WTC11 (cell line): ENCODE measurements around the gene CARS2. TPM values are rescaled to one million over a fixed set of nuclear protein-coding genes. Genes with fewer than 3 reads are reported as not detected.

Experiments used
- ATAC-seq: fragments of 200-7000 bp; cut with Tn5 transposase; 2 replicates; pipeline ENCODE4 v1.10.0; 2021; ENCODE audit warnings: mild to moderate bottlenecking, moderate library complexity
- CTCF ChIA-PET: fragments of 300-600 bp; sonication (Branson Sonifier 250); formaldehyde crosslinking; loops from one replicate; lab custom pipeline; 2021; ENCODE audit warnings: antibody characterized with exemption; lab: Charles Lee
- POLR2A ChIA-PET: fragments of 350-600 bp; sonication (Branson Sonifier 250); formaldehyde crosslinking; loops from one replicate; lab custom pipeline; 2021; ENCODE audit warnings: antibody characterized with exemption; lab: Charles Lee
- DNase-seq: peaks from one replicate; pipeline ENCODE4 v3.0.0; 2021; ENCODE audit warnings: low spot score
- H3K27ac Mint-ChIP-seq: 2 replicates; pipeline ENCODE4 v1.8.0; 2021; ENCODE audit warnings: mixed read lengths
- H3K27me3 Mint-ChIP-seq: 2 replicates; pipeline ENCODE4 v1.8.0; 2021; ENCODE audit warnings: low read depth, mild to moderate bottlenecking, moderate library complexity, mixed read lengths
- H3K36me3 Mint-ChIP-seq: 2 replicates; pipeline ENCODE4 v1.8.0; 2021; ENCODE audit warnings: mixed read lengths
- H3K4me1 Mint-ChIP-seq: 2 replicates; pipeline ENCODE4 v1.8.0; 2022; ENCODE audit warnings: mixed read lengths
- H3K4me3 Mint-ChIP-seq: 2 replicates; pipeline ENCODE4 v1.8.0; 2021; ENCODE audit warnings: mild to moderate bottlenecking, moderate library complexity, mixed read lengths
- H3K9me3 Mint-ChIP-seq: 2 replicates; pipeline ENCODE4 v1.8.0; 2021; ENCODE audit warnings: mixed read lengths
- ARID4B ChIP-seq: sonication (generic); formaldehyde crosslinking; IDR thresholded peaks from 2 replicates; pipeline ENCODE4 v1.8.0; 2023; ENCODE audit warnings: missing genetic modification reagents, mild to moderate bottlenecking, borderline replicate concordance
- ATF2 ChIP-seq: sonication (generic); formaldehyde crosslinking; IDR thresholded peaks from 2 replicates; pipeline ENCODE4 v1.8.1; 2022; ENCODE audit warnings: low read depth, missing genetic modification reagents, borderline replicate concordance
- CBFB ChIP-seq: sonication (generic); formaldehyde crosslinking; IDR thresholded peaks from 2 replicates; pipeline ENCODE4 v1.8.1; 2022; ENCODE audit warnings: mild to moderate bottlenecking, low read depth, missing genetic modification reagents
- ESRRA ChIP-seq: sonication (generic); formaldehyde crosslinking; IDR thresholded peaks from 2 replicates; pipeline ENCODE4 v1.8.1; 2022; ENCODE audit warnings: mild to moderate bottlenecking, missing genetic modification reagents, borderline replicate concordance
- JAZF1 ChIP-seq: fragments of 250-450 bp; sonication (Bioruptor Pico); IDR thresholded peaks from 2 replicates; pipeline ENCODE4 v1.9.0; 2021; ENCODE audit warnings: moderate library complexity, mild to moderate bottlenecking, inconsistent platforms
- PRDM15 ChIP-seq: sonication (generic); formaldehyde crosslinking; IDR thresholded peaks from 2 replicates; pipeline ENCODE4 v1.8.0; 2022; ENCODE audit warnings: missing genetic modification reagents
- PRRX2 ChIP-seq: fragments of 250-450 bp; sonication (Bioruptor Pico); IDR thresholded peaks from 2 replicates; pipeline ENCODE4 v1.8.0; 2021; ENCODE audit warnings: mild to moderate bottlenecking
- RELA ChIP-seq: sonication (generic); formaldehyde crosslinking; IDR thresholded peaks from 2 replicates; pipeline ENCODE4 v1.8.1; 2022; ENCODE audit warnings: missing genetic modification reagents, mild to moderate bottlenecking, borderline replicate concordance
- TCF7 ChIP-seq: sonication (generic); formaldehyde crosslinking; IDR thresholded peaks from 2 replicates; pipeline ENCODE4 v1.8.0; 2022; ENCODE audit warnings: mild to moderate bottlenecking, low read depth, missing genetic modification reagents, moderate library complexity
- TP53 ChIP-seq: sonication (generic); formaldehyde crosslinking; IDR thresholded peaks from 2 replicates; pipeline ENCODE4 v1.8.1; 2023; ENCODE audit warnings: mild to moderate bottlenecking, missing genetic modification reagents
- USF1 ChIP-seq: sonication (generic); formaldehyde crosslinking; IDR thresholded peaks from 2 replicates; pipeline ENCODE4 v1.8.0; 2022; ENCODE audit warnings: mild to moderate bottlenecking, missing genetic modification reagents
- ZNF138 ChIP-seq: sonication (generic); formaldehyde crosslinking; conservative IDR thresholded peaks from 2 replicates; pipeline ENCODE4 v1.8.1; 2022; ENCODE audit warnings: mild to moderate bottlenecking, moderate library complexity, missing genetic modification reagents
- ZNF317 ChIP-seq: sonication (generic); formaldehyde crosslinking; IDR thresholded peaks from 2 replicates; pipeline ENCODE4 v1.8.1; 2023; ENCODE audit warnings: low read depth, mild to moderate bottlenecking, moderate library complexity, missing genetic modification reagents, borderline replicate concordance
- ZSCAN18 ChIP-seq: fragments of 250-450 bp; sonication (Bioruptor Pico); IDR thresholded peaks from 2 replicates; pipeline ENCODE4 v2.1.2; 2022; ENCODE audit warnings: mild to moderate bottlenecking, moderate library complexity
- total RNA-seq: library from RNA; stranded (reverse); gene quantifications from 3 replicates; pipeline ENCODE4 v1.2.3, GENCODE V29; 2021
- TF ChIP-seq, protein P1 (sequence below): sonication (generic); formaldehyde crosslinking; IDR thresholded peaks from 2 replicates; pipeline ENCODE4 v1.8.0; 2023; ENCODE audit warnings: mild to moderate bottlenecking, missing genetic modification reagents

CARS2 gene
- total RNA-seq, 1 experiment from 2014 or later, result 39.9 TPM

GRCh38 chr13:110617321-110618072 is 88.4 kb downstream of the CARS2 start (continued):
- TF ChIP-seq CBFB (no peak), ATF2 (CRISPR knock-in tag) (no peak), JAZF1 (CRISPR knock-in tag) (no peak)
- TF ChIP-seq, all 79 proteins: peak for 0

GRCh38 chr13:110616103-110617101 is 89.5 kb downstream of the CARS2 start:
- Mint-ChIP-seq H3K4me1 (peaks cover 29% of the 10 kb centered on the region), H3K27ac (peak overlapping the region; percentile 81)
- ATAC-seq (peak; percentile 9), DNase-seq (peak; percentile 31)
- TF ChIP-seq RELA (CRISPR knock-in tag) (no peak), PRDM15 (no peak), ARID4B (CRISPR knock-in tag) (no peak), PRRX2 (CRISPR knock-in tag) (no peak), TP53 (CRISPR knock-in tag) (no peak), TCF7 (CRISPR knock-in tag) (0 out of 2 replicates have a peak, but pooled peaks have one; percentile 11), ZSCAN18 (no peak), ZNF317 (CRISPR knock-in tag) (no peak), ESRRA (0 out of 2 replicates have a peak, but pooled peaks have one; percentile 2), USF1 (CRISPR knock-in tag) (no peak), ZNF138 (no peak)
- TF ChIP-seq, protein P1, sequence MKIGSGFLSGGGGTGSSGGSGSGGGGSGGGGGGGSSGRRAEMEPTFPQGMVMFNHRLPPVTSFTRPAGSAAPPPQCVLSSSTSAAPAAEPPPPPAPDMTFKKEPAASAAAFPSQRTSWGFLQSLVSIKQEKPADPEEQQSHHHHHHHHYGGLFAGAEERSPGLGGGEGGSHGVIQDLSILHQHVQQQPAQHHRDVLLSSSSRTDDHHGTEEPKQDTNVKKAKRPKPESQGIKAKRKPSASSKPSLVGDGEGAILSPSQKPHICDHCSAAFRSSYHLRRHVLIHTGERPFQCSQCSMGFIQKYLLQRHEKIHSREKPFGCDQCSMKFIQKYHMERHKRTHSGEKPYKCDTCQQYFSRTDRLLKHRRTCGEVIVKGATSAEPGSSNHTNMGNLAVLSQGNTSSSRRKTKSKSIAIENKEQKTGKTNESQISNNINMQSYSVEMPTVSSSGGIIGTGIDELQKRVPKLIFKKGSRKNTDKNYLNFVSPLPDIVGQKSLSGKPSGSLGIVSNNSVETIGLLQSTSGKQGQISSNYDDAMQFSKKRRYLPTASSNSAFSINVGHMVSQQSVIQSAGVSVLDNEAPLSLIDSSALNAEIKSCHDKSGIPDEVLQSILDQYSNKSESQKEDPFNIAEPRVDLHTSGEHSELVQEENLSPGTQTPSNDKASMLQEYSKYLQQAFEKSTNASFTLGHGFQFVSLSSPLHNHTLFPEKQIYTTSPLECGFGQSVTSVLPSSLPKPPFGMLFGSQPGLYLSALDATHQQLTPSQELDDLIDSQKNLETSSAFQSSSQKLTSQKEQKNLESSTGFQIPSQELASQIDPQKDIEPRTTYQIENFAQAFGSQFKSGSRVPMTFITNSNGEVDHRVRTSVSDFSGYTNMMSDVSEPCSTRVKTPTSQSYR, result no peak
- TF ChIP-seq, all 79 proteins: peak for 2
- peaks cover 11% of the 10 kb centered on the region for H3K9me3 Mint-ChIP-seq
- peak overlapping the region; percentile 78 for H3K4me3 Mint-ChIP-seq
- peaks cover 23% of the 10 kb centered on the region for H3K27me3 Mint-ChIP-seq
- H3K36me3 Mint-ChIP-seq, result peaks cover 2% of the 10 kb centered on the region; the same call in 1 of the 2 replicates
- CTCF ChIA-PET, result interaction anchor here (1.0 to 1.4 kb wide), 4 partner anchors 28 to 161 kb away, joined by 4 to 7 read pairs (median 4); no protein-coding TSS in a partner anchor
- POLR2A ChIA-PET, result no interaction called here
